Fibroblast of skin of scalp (primary cell): ENCODE results near the gene NGFR.
A peak's percentile ranks its signal among the peaks of the same experiment; 100 is the strongest.
"Not testable (repeated sequence)": the region's sequence is repeated elsewhere in the genome, so short reads cannot be mapped to it uniquely, and the experiment has no call there.

Experiments used
- DNase-seq: peaks from one replicate; pipeline ENCODE4 v3.0.0-alpha.2; 2013

NGFR gene

GRCh38 chr17:49547566-49547965 is 52.5 kb downstream of the NGFR start:
- DNase-seq, result no peak

DNA sequence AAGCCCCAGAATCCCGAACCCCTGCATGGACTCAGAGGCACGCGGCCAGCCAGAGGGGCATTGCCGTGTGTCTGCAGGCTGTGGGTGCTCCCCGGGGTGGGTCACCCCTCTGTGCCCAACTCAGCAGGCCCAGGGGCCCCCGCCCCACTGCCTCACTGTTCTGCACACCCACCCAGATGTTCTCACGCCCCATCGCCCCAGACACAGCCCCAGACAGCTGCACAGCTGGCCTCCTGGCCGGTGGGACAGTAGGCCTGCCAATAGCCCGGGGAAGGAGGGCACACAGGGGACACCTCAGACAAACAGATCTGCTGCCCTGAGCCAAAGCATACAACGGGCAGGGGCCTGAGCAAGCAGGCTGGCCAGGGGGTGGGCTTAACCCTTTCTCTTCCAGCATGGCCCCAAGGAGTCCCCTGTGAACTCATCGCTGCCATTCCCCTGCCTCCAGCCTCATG is 53.0 kb downstream of the NGFR start:
- DNase-seq, result no peak

GRCh38 chr17:49548506-49549310 is 53.6 kb downstream of the NGFR start:
- DNase-seq, result peak; percentile 33

GRCh38 chr17:49549311-49549605 is 54.2 kb downstream of the NGFR start:
- DNase-seq, result no peak

GRCh38 chr17:49549691-49550678 is 54.9 kb downstream of the NGFR start:
- DNase-seq, result no peak

DNA sequence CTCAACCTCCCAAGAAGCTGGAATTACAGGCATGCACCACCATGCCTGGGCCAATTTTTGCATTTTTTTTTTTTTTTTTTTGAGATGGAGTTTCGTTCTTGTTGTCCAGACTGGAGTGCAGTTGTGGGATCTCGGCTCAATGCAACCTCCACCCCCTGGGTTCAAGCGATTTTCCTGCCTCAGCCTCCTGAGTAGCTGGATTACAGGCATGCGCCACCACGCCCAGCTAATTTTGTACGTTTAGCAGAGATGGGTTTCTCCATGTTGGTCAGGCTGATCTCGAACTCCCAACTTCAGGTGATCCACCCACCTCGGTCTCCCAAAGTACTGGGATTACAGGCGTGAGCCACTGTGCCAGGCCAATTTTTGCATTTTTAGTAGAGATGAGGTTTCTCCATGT is 55.7 kb downstream of the NGFR start:
- not testable (repeated sequence) for DNase-seq

GRCh38 chr17:49551221-49552069 is 56.4 kb downstream of the NGFR start:
- DNase-seq, result no peak

GRCh38 chr17:49552070-49552751 is 57.1 kb downstream of the NGFR start:
- no peak for DNase-seq

GRCh38 chr17:49553676-49554335 is 58.7 kb downstream of the NGFR start:
- no peak for DNase-seq

GRCh38 chr17:49554694-49555494 is 59.8 kb downstream of the NGFR start:
- DNase-seq, result no peak

GRCh38 chr17:49555495-49556222 is 60.6 kb downstream of the NGFR start:
- DNase-seq, result no peak

DNA sequence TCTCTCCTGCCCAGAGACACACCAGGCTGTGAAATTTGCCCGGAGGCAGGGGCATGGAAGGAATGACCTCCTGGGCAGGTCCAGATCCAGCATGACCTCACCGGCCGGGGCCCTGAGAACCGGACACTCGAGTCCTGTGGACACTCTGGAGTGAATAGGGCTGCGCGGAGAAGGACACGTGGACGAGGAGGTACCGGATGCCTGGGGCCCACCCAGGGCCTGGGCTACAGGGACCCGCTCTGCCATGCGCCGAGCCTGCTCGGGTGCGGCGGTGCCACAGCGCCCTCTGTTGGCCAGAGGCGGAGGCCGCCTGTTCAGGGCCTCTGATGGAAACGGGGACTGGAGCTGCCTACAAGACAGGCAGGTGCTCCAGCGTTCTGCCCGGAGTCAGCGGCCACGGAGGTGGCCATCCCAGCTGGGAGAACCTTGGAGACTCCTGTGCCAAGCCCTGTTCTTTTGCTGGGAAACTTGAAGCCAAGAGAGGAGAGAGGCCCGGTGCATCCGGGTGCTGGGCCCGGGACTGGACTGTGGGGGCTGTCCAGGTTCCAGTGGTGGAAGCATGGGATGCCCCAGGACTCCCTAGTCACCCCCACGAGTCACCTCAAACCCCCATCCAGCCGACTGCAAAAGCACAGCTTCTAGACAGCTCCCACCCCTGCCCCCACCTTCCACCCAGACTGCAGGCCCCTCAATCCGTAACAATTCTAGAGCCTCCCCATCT is 61.3 kb downstream of the NGFR start:
- DNase-seq, result peak; percentile 74

- peak; percentile 39 for DNase-seq
These were observed 62.4 kb downstream of the NGFR start for GRCh38 chr17:49557312-49558024.
